NCI-H2107 (cell line): ENCODE results near the gene PPIAL4G.
A peak's percentile ranks its signal among the peaks of the same experiment; 100 is the strongest.
"Not testable (repeated sequence)": the region's sequence is repeated elsewhere in the genome, so short reads cannot be mapped to it uniquely, and the experiment has no call there.

Source experiments
- DNase-seq: peaks from one replicate; lab custom pipeline; 2025; lab: John Stamatoyannopoulos, UW

Gene PPIAL4G

GRCh38 chr1:148483029-148483428, at the start of gene PPIAL4G:
TSS of gene PPIAL4G (minus strand) at chr1:148483302. CDS start at chr1:148483252, 50 bp downstream.
- not testable (repeated sequence) for DNase-seq

- not testable (repeated sequence) for DNase-seq
These were observed 49.1 kb upstream of the PPIAL4G start for GRCh38 chr1:148532158-148532557.

GRCh38 chr1:148529101-148529567, 46.0 kb upstream of the PPIAL4G start:
- DNase-seq: not testable (repeated sequence)

- DNase-seq: not testable (repeated sequence)
These were observed 45.5 kb upstream of the PPIAL4G start for GRCh38 chr1:148528591-148528990.

- DNase-seq: not testable (repeated sequence)
These were observed 43.5 kb upstream of the PPIAL4G start for GRCh38 chr1:148526587-148526986.

- DNase-seq: not testable (repeated sequence)
These were observed 40.4 kb upstream of the PPIAL4G start for GRCh38 chr1:148523205-148524144.

- peak; percentile 46 for DNase-seq
These were observed 39.6 kb upstream of the PPIAL4G start for GRCh38 chr1:148522561-148523204.

- DNase-seq: not testable (repeated sequence)
These were observed 39.0 kb upstream of the PPIAL4G start for GRCh38 chr1:148522072-148522471.

- not testable (repeated sequence) for DNase-seq
These were observed 31.2 kb upstream of the PPIAL4G start for GRCh38 chr1:148514310-148514709.

GRCh38 chr1:148512571-148513184, 29.6 kb upstream of the PPIAL4G start:
- DNase-seq: not testable (repeated sequence)

- not testable (repeated sequence) for DNase-seq
These were observed 10.8 kb upstream of the PPIAL4G start for GRCh38 chr1:148493933-148494332.

GRCh38 chr1:148481134-148481533, 2.0 kb downstream of the PPIAL4G start:
- not testable (repeated sequence) for DNase-seq

GRCh38 chr1:148459694-148460093, 23.4 kb downstream of the PPIAL4G start:
- DNase-seq: not testable (repeated sequence)

- DNase-seq: not testable (repeated sequence)
These were observed 24.1 kb downstream of the PPIAL4G start for GRCh38 chr1:148458901-148459581.

GRCh38 chr1:148458398-148458797, 24.7 kb downstream of the PPIAL4G start:
- not testable (repeated sequence) for DNase-seq

GRCh38 chr1:148452845-148453244, 30.3 kb downstream of the PPIAL4G start:
- DNase-seq: not testable (repeated sequence)

GRCh38 chr1:148439654-148440325, 43.3 kb downstream of the PPIAL4G start:
- not testable (repeated sequence) for DNase-seq

GRCh38 chr1:148435406-148435805, 47.7 kb downstream of the PPIAL4G start:
- DNase-seq: no peak

- DNase-seq: no peak
These were observed 48.3 kb downstream of the PPIAL4G start for GRCh38 chr1:148434832-148435231.

- not testable (repeated sequence) for DNase-seq
These were observed 50.2 kb downstream of the PPIAL4G start for GRCh38 chr1:148432916-148433317.
